SK-N-SH (cell line): Measurements from ENCODE around the gene MGLL. TPM values are rescaled to one million over a fixed set of nuclear protein-coding genes. Genes with fewer than 3 reads are reported as not detected.

Experiments used
- CTCF ChIA-PET: fragments of 300-600, 350-600 bp; formaldehyde crosslinking; extraction: SDS; loops from one replicate; lab custom pipeline; 2021; lab: Yijun Ruan, JAX
- POLR2A ChIA-PET: fragments of 350-600 bp; sonication (Branson Sonifier 250); formaldehyde crosslinking; extraction: SDS; loops from one replicate; lab custom pipeline; 2020; ENCODE audit warnings: antibody characterized with exemption, inconsistent platforms; lab: Yijun Ruan, JAX
- DNase-seq: peaks from one replicate; pipeline ENCODE4 v3.0.0; 2012
- H2AFZ ChIP-seq: fragments of 200-600 bp; sonication (generic); 2 replicates; pipeline ENCODE4 v1.8.1; 2016; ENCODE audit warnings: antibody characterized with exemption, mild to moderate bottlenecking, low read depth
- H3F3A ChIP-seq: fragments of 200-600 bp; sonication (generic); replicated peaks from 2 replicates; pipeline ENCODE3; 2016; ENCODE audit warnings: antibody characterized with exemption, mild to moderate bottlenecking; ENCODE audit not compliant: insufficient read depth
- H3K27ac ChIP-seq, 2 experiments: fragments of 200-500 bp in 1 of 2; fragments of 200-600 bp in 1 of 2; sonication (Bioruptor generic) in 1 of 2; sonication (generic), shearing (Covaris generic) in 1 of 2; 2 replicates each; pipeline versions ENCODE4 v1.5.1 to v1.6.1; 2014 to 2016; ENCODE audit warnings: low read depth in 2 of 2, inconsistent platforms in 1 of 2, low read length in 1 of 2, mild to moderate bottlenecking in 1 of 2, mixed read lengths in 1 of 2
- H3K27me3 ChIP-seq: fragments of 200-600 bp; sonication (generic), shearing (Covaris generic); 2 replicates; pipeline ENCODE4 v1.6.1; 2016; ENCODE audit warnings: mixed run types; ENCODE audit not compliant: insufficient read depth
- H3K36me3 ChIP-seq, 2 experiments: fragments of 200-500 bp in 1 of 2; fragments of 200-600 bp in 1 of 2; sonication (Bioruptor generic) in 1 of 2; sonication (generic) in 1 of 2; replicated peaks in 1 of 2; 2 replicates each; pipeline versions ENCODE3 to v1.5.1; 2014 to 2016; ENCODE audit warnings: low read length in 1 of 2, mild to moderate bottlenecking in 1 of 2; ENCODE audit not compliant: insufficient read depth in 2 of 2, control insufficient read depth in 1 of 2
- H3K4me1 ChIP-seq, 2 experiments: fragments of 200-500 bp in 1 of 2; fragments of 200-600 bp in 1 of 2; sonication (Bioruptor generic) in 1 of 2; sonication (generic), shearing (Covaris generic) in 1 of 2; 2 replicates each; pipeline versions ENCODE4 v1.5.1 to v1.6.1; 2014 to 2016; ENCODE audit warnings: low read depth in 1 of 2, low read length in 1 of 2, mixed run types in 1 of 2; ENCODE audit not compliant: insufficient read depth in 2 of 2, control insufficient read depth in 1 of 2
- H3K4me2 ChIP-seq: fragments of 200-600 bp; sonication (generic), shearing (Covaris generic); 2 replicates; pipeline ENCODE4 v1.6.1; 2017; ENCODE audit warnings: mixed run types
- H3K4me3 ChIP-seq, 2 experiments: fragments of 200-500 bp in 1 of 2; fragments of 200-600 bp in 1 of 2; sonication (Bioruptor generic) in 1 of 2; sonication (generic), shearing (Covaris generic) in 1 of 2; 2 replicates each; pipeline versions ENCODE4 v1.5.1 to v1.8.1; 2014 to 2016; ENCODE audit warnings: low read depth in 2 of 2, inconsistent platforms in 1 of 2, low read length in 1 of 2, mild to moderate bottlenecking in 1 of 2, mixed read lengths in 1 of 2, moderate library complexity in 1 of 2
- H3K79me2 ChIP-seq: fragments of 200-600 bp; sonication (generic); 2 replicates; pipeline ENCODE4 v1.8.1; 2017; ENCODE audit warnings: mild to moderate bottlenecking; ENCODE audit not compliant: insufficient read depth
- H3K9ac ChIP-seq: fragments of 200-600 bp; sonication (generic); 2 replicates; pipeline ENCODE4 v1.6.1; 2017; ENCODE audit warnings: mixed run types
- H3K9me2 ChIP-seq: fragments of 200-600 bp; sonication (generic); 2 replicates; pipeline ENCODE4 v1.6.1; 2017; ENCODE audit warnings: mixed run types
- H3K9me3 ChIP-seq: fragments of 200-600 bp; sonication (generic); 2 replicates; pipeline ENCODE4 v1.6.1; 2017; ENCODE audit warnings: mixed run types, mild to moderate bottlenecking, moderate library complexity
- H4K20me1 ChIP-seq: fragments of 200-600 bp; sonication (generic); 2 replicates; pipeline ENCODE4 v1.6.1; 2017; ENCODE audit warnings: mild to moderate bottlenecking, mixed run types; ENCODE audit not compliant: insufficient read depth
- ELF1 ChIP-seq: IDR thresholded peaks from 2 replicates; pipeline ENCODE4 v1.4.0; 2012
- EP300 ChIP-seq, 2 experiments: IDR thresholded peaks; 2 replicates each; pipeline versions ENCODE4 v1.4.0 to v1.6.1; 2012; ENCODE audit warnings: borderline replicate concordance in 1 of 2, low read depth in 1 of 2, low read length in 1 of 2
- EZH2phosphoT487 ChIP-seq: fragments of 200-600 bp; sonication (generic); IDR thresholded peaks from 2 replicates; pipeline ENCODE4 v1.6.1; 2017; ENCODE audit warnings: low read depth, mixed run types, mild to moderate bottlenecking, antibody characterized with exemption, moderate library complexity, borderline replicate concordance
- FOXM1 ChIP-seq: IDR thresholded peaks from 2 replicates; pipeline ENCODE4 v1.4.0; 2012; ENCODE audit warnings: low read depth, mild to moderate bottlenecking
- GATA2 ChIP-seq: sonication (generic); formaldehyde crosslinking; IDR thresholded peaks from 2 replicates; pipeline ENCODE4 v1.5.0; 2020; ENCODE audit warnings: mild to moderate bottlenecking, missing genetic modification reagents
- JUND ChIP-seq: IDR thresholded peaks from 2 replicates; pipeline ENCODE4 v1.4.0; 2012
- MXI1 ChIP-seq: IDR thresholded peaks from 2 replicates; pipeline ENCODE4 v1.6.1; 2012; ENCODE audit warnings: mild to moderate bottlenecking, low read depth, low read length, improper control_type of control experiment
- POLR2AphosphoS5 ChIP-seq: IDR thresholded peaks from 2 replicates; pipeline ENCODE4 v1.6.1; 2012; ENCODE audit warnings: low read depth, low read length
- RAD21 ChIP-seq: IDR thresholded peaks from 2 replicates; pipeline ENCODE4 v1.6.1; 2012; ENCODE audit warnings: mild to moderate bottlenecking, low read length
- RXRA ChIP-seq: IDR thresholded peaks from 2 replicates; pipeline ENCODE4 v1.4.0; 2012; ENCODE audit warnings: low read depth, mild to moderate bottlenecking, borderline replicate concordance
- YY1 ChIP-seq: IDR thresholded peaks from 2 replicates; pipeline ENCODE4 v1.4.0; 2012; ENCODE audit warnings: low read depth, mild to moderate bottlenecking
- WGBS: methylation state at CpG from one replicate; pipeline ENCODE4 v1.1.6; 2017; ENCODE audit warnings: low lambda C conversion rate; 5-methylcytosine and 5-hydroxymethylcytosine counted together
- polyA plus RNA-seq, 3 experiments: library from polyadenylated mRNA; depleted of rRNA; stranded (reverse); fragments of >200 nt; gene quantifications; 2 replicates each; pipeline ENCODE4 v1.2.3, GENCODE V29; 2012
- TF ChIP-seq, protein P1 (sequence below): fragments of 150-350 bp; IDR thresholded peaks from 2 replicates; pipeline ENCODE4 v1.6.1; 2017; ENCODE audit warnings: antibody characterized with exemption, low read length, low read depth, borderline replicate concordance
- TF ChIP-seq, protein P2 (sequence below): IDR thresholded peaks from 2 replicates; pipeline ENCODE4 v1.4.0; 2012; ENCODE audit warnings: low read depth, borderline replicate concordance
- TF ChIP-seq, protein P3 (sequence below): IDR thresholded peaks from 2 replicates; pipeline ENCODE4 v1.4.0; 2012; ENCODE audit warnings: low read depth, borderline replicate concordance

MGLL gene
- polyA plus RNA-seq, 1 of the 3 experiments (the other 2 are of a cell fraction), result 2.2 TPM

DNA sequence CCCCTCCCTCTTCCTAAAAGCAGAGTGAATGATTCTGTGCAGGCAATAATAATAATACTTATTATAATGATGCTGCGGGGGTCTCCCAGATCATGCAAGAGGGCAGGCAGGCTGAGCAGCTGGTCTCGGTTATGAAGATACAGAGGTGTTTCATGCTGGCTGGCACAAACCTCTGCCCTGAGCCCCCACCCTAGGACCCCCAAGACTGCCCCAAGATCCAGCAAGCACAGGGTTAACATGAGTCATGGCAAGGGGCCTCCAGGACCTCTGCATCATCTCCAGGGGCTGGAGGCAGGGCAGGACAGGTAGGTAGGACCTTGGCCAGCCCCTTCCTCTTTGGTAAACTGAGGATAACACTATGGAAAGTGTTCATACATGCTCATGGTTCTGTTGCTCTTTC lies 2.7 kb downstream of the MGLL start:
- Histone ChIP-seq H3K79me2 (no peaks in the 10 kb centered on the region), H2AFZ (no peak overlapping the region), H3K4me1 (peaks cover 13 to 16% of the 10 kb centered on the region in 2 experiments; a peak in 2 of 4 replicates), H3F3A (no peaks in the 10 kb centered on the region), H3K9me3 (no peaks in the 10 kb centered on the region), H4K20me1 (no peaks in the 10 kb centered on the region), H3K9me2 (no peaks in the 10 kb centered on the region), H3K4me2 (no peak overlapping the region), H3K27ac (no peak overlapping the region), H3K36me3 (no peaks in the 10 kb centered on the region), H3K9ac (no peak overlapping the region), H3K4me3 (no peak overlapping the region), H3K27me3 (no peaks in the 10 kb centered on the region)
- DNase-seq, result no peak
- ChIA-PET CTCF (interaction anchor here (1.9 kb wide), 1 partner anchor 125 kb away, joined by 5 read pairs; no protein-coding TSS in a partner anchor), POLR2A (no interaction called here)
- WGBS, result 100% methylated on average over 1 of the region's 2 CpGs
- no peak for TF ChIP-seq EP300 (IDR thresholded peaks at IDR 0.05; ENCODE audit: borderline replicate concordance in 1 of 2, low read depth in 1 of 2, low read length in 1 of 2)
- no peak for TF ChIP-seq JUND

- no peaks in the 10 kb centered on the region for H3K36me3 ChIP-seq
- no peak overlapping the region for H3K9ac ChIP-seq
- H3K27me3 ChIP-seq, result no peaks in the 10 kb centered on the region
- H2AFZ ChIP-seq, result no peak overlapping the region
- H3K4me3 ChIP-seq, result no peak overlapping the region
- no peak overlapping the region for H3K27ac ChIP-seq
- TF ChIP-seq YY1 (no peak), GATA2 (CRISPR knock-in tag) (no peak), MXI1 (no peak), RAD21 (no peak), POLR2AphosphoS5 (no peak), EZH2phosphoT487 (no peak), FOXM1 (no peak), ELF1 (no peak), RXRA (no peak)
- TF ChIP-seq, protein P1, sequence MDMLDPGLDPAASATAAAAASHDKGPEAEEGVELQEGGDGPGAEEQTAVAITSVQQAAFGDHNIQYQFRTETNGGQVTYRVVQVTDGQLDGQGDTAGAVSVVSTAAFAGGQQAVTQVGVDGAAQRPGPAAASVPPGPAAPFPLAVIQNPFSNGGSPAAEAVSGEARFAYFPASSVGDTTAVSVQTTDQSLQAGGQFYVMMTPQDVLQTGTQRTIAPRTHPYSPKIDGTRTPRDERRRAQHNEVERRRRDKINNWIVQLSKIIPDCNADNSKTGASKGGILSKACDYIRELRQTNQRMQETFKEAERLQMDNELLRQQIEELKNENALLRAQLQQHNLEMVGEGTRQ, result no peak
- TF ChIP-seq, protein P2, sequence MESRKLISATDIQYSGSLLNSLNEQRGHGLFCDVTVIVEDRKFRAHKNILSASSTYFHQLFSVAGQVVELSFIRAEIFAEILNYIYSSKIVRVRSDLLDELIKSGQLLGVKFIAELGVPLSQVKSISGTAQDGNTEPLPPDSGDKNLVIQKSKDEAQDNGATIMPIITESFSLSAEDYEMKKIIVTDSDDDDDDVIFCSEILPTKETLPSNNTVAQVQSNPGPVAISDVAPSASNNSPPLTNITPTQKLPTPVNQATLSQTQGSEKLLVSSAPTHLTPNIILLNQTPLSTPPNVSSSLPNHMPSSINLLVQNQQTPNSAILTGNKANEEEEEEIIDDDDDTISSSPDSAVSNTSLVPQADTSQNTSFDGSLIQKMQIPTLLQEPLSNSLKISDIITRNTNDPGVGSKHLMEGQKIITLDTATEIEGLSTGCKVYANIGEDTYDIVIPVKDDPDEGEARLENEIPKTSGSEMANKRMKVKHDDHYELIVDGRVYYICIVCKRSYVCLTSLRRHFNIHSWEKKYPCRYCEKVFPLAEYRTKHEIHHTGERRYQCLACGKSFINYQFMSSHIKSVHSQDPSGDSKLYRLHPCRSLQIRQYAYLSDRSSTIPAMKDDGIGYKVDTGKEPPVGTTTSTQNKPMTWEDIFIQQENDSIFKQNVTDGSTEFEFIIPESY, result no peak
- TF ChIP-seq, protein P3, sequence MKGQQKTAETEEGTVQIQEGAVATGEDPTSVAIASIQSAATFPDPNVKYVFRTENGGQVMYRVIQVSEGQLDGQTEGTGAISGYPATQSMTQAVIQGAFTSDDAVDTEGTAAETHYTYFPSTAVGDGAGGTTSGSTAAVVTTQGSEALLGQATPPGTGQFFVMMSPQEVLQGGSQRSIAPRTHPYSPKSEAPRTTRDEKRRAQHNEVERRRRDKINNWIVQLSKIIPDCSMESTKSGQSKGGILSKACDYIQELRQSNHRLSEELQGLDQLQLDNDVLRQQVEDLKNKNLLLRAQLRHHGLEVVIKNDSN, result no peak
- H3K9me3 ChIP-seq, result no peaks in the 10 kb centered on the region
- no peak for DNase-seq
- CTCF ChIA-PET, result no interaction called here
- H3K4me1 ChIP-seq, result peaks cover 12 to 16% of the 10 kb centered on the region in 2 experiments; a peak in 2 of 4 replicates
- H3K79me2 ChIP-seq, result no peaks in the 10 kb centered on the region
- H3F3A ChIP-seq, result no peaks in the 10 kb centered on the region
- no peaks in the 10 kb centered on the region for H4K20me1 ChIP-seq
- POLR2A ChIA-PET, result no interaction called here
- no peak overlapping the region for H3K4me2 ChIP-seq
- WGBS, result 94% methylated on average over 7 of the region's 9 CpGs
- no peaks in the 10 kb centered on the region for H3K9me2 ChIP-seq
These were observed 3.2 kb downstream of the MGLL start for GRCh38 chr3:127819086-127819485.
